Fibroblast of lung (primary cell): ENCODE measurements around the gene GNGT1. TPM values are rescaled to one million over a fixed set of nuclear protein-coding genes. Genes with fewer than 3 reads are reported as not detected.

ENCODE experiments used
- DNase-seq, 2 donors: peaks; one replicate each; pipeline versions ENCODE4 v3.0.0 to v3.0.0-alpha.2; 2010; ENCODE audit warnings: low read depth in 2 of 2
- H2AFZ ChIP-seq: 2 replicates; pipeline ENCODE4 v1.5.1; 2012; ENCODE audit warnings: low read length, control low read depth, inconsistent platforms
- H3K27ac ChIP-seq: 2 replicates; pipeline ENCODE4 v1.5.1; 2011; ENCODE audit warnings: low read length, control low read depth; ENCODE audit not compliant: insufficient read depth
- H3K27me3 ChIP-seq: 2 replicates; pipeline ENCODE4 v1.5.1; 2011; ENCODE audit warnings: mild to moderate bottlenecking, low read length; ENCODE audit not compliant: control insufficient read depth, insufficient read depth
- H3K36me3 ChIP-seq: 2 replicates; pipeline ENCODE4 v1.5.1; 2011; ENCODE audit warnings: low read length; ENCODE audit not compliant: control insufficient read depth, insufficient read depth
- H3K4me1 ChIP-seq: 2 replicates; pipeline ENCODE4 v1.5.1; 2011; ENCODE audit warnings: low read length; ENCODE audit not compliant: control insufficient read depth, insufficient read depth; ENCODE audit errors: extremely low read depth
- H3K4me2 ChIP-seq: 2 replicates; pipeline ENCODE4 v1.5.1; 2011; ENCODE audit warnings: low read length, control low read depth; ENCODE audit not compliant: insufficient read depth; ENCODE audit errors: extremely low read depth
- H3K4me3 ChIP-seq, 4 experiments: fragments of 200-600 bp in 1 of 4; sonication (generic) in 1 of 4; replicated peaks in 1 of 4; 2 replicates each; pipeline ENCODE4 v1.5.1; 2011 to 2016; ENCODE audit warnings: low read length in 4 of 4, low read depth in 3 of 4, mild to moderate bottlenecking in 3 of 4, control low read depth in 2 of 4, inconsistent platforms in 1 of 4, mixed read lengths in 1 of 4; ENCODE audit not compliant: insufficient read depth in 1 of 4; ENCODE audit errors: control extremely low read depth in 1 of 4
- H3K79me2 ChIP-seq: 2 replicates; pipeline ENCODE4 v1.5.1; 2012; ENCODE audit warnings: mild to moderate bottlenecking, low read length, inconsistent platforms; ENCODE audit not compliant: control insufficient read depth, insufficient read depth
- H3K9ac ChIP-seq: 2 replicates; pipeline ENCODE4 v1.5.1; 2011; ENCODE audit warnings: mild to moderate bottlenecking, low read length, control low read depth; ENCODE audit not compliant: insufficient read depth
- H3K9me3 ChIP-seq: 2 replicates; pipeline ENCODE4 v1.5.1; 2012; ENCODE audit warnings: low read depth, low read length; ENCODE audit not compliant: control insufficient read depth, insufficient read depth
- H4K20me1 ChIP-seq: 2 replicates; pipeline ENCODE4 v1.5.1; 2011; ENCODE audit warnings: low read length; ENCODE audit not compliant: control insufficient read depth, insufficient read depth; ENCODE audit errors: extremely low read depth
- EZH2 ChIP-seq: IDR thresholded peaks from 2 replicates; pipeline ENCODE4 v1.5.1; 2012; ENCODE audit warnings: low read length, control low read depth, mild to moderate bottlenecking; ENCODE audit errors: missing control alignments
- polyA minus RNA-seq: library from RNA; depleted of rRNA, polyadenylated mRNA; stranded (reverse); fragments of >200 nt; gene quantifications from 2 replicates; pipeline ENCODE4 v1.2.3, GENCODE V29; 2011; ENCODE audit warnings: low replicate concordance
- polyA plus RNA-seq, 2 donors: library from polyadenylated mRNA; depleted of rRNA in 1 of 2; stranded (reverse) in 1 of 2; unstranded in 1 of 2; fragments of >200 nt; gene quantifications; 2 replicates each; pipeline ENCODE4 v1.2.1, GENCODE V29; 2011 to 2012; ENCODE audit warnings: missing spikeins in 1 of 2
- total RNA-seq: library from RNA; depleted of rRNA; stranded (reverse); fragments of >200 nt; gene quantifications from 2 replicates; pipeline ENCODE4 v1.2.1, GENCODE V29; 2014
- TF ChIP-seq, protein P1 (sequence below), 2 donors: IDR thresholded peaks in 1 of 2; conservative IDR thresholded peaks in 1 of 2; 1 replicate in 1 of 2; 2 replicates in 1 of 2; pipeline ENCODE4 v1.5.1; 2011 to 2012; ENCODE audit warnings: low read length in 2 of 2, control low read depth in 1 of 2, inconsistent platforms in 1 of 2, low read depth in 1 of 2, mild to moderate bottlenecking in 1 of 2

Gene GNGT1
- total RNA-seq (not detected in 2 replicates), polyA plus RNA-seq (not detected in 2 replicates), polyA minus RNA-seq (not detected in 2 replicates)
- not detected in 2 replicates for polyA plus RNA-seq (2012)

DNA sequence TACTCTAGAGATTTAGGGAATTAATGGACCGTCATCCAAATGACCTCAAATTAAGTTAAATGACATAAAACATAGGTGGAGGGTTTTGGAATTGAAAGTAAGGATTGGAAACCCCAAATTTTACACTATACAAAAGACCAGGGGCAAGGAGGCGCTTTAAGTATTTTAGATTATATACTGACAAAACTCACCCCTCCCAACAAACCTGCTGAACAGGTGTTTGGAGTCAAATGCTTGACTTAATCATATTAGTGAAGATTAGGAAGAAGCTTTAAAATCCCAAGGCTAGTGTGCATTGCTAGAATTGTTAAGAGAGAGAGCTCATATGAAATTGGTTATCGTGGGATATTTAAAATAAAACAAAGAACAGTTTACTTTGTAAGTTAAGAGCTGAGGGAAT, at the start of gene GNGT1:
Gene GNGT1 (plus strand): TSS at position 301 of the 400 bp plus-strand sequence. CDS start 180 bp downstream, outside the sequence.
- H3K4me3 ChIP-seq = no peak within 1 kb of the TSS
- no peak for TF ChIP-seq EZH2
- TF ChIP-seq, protein P1, sequence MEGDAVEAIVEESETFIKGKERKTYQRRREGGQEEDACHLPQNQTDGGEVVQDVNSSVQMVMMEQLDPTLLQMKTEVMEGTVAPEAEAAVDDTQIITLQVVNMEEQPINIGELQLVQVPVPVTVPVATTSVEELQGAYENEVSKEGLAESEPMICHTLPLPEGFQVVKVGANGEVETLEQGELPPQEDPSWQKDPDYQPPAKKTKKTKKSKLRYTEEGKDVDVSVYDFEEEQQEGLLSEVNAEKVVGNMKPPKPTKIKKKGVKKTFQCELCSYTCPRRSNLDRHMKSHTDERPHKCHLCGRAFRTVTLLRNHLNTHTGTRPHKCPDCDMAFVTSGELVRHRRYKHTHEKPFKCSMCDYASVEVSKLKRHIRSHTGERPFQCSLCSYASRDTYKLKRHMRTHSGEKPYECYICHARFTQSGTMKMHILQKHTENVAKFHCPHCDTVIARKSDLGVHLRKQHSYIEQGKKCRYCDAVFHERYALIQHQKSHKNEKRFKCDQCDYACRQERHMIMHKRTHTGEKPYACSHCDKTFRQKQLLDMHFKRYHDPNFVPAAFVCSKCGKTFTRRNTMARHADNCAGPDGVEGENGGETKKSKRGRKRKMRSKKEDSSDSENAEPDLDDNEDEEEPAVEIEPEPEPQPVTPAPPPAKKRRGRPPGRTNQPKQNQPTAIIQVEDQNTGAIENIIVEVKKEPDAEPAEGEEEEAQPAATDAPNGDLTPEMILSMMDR (conservative IDR thresholded peaks at IDR 0.05 in 1 of 2, IDR thresholded peaks at IDR 0.05 in 1 of 2; ENCODE audit: low read depth in 1 of 2, low read length in 2 of 2) = no peak
- no peaks in the 10 kb centered on the region for H4K20me1 ChIP-seq
- no peak within 1 kb of the TSS for H3K4me2 ChIP-seq
- peaks cover 4% of the 10 kb centered on the region for H3K4me1 ChIP-seq
- no peak within 1 kb of the TSS for H3K27ac ChIP-seq
- no peaks in the 10 kb centered on the region for H3K36me3 ChIP-seq
- no peak within 1 kb of the TSS for H3K9ac ChIP-seq
- no peaks in the 10 kb centered on the region for H3K79me2 ChIP-seq
- H3K9me3 ChIP-seq = no peaks in the 10 kb centered on the region
- no peaks in the 10 kb centered on the region for H3K27me3 ChIP-seq
- no peak for DNase-seq
- no peak within 1 kb of the TSS for H2AFZ ChIP-seq

DNA sequence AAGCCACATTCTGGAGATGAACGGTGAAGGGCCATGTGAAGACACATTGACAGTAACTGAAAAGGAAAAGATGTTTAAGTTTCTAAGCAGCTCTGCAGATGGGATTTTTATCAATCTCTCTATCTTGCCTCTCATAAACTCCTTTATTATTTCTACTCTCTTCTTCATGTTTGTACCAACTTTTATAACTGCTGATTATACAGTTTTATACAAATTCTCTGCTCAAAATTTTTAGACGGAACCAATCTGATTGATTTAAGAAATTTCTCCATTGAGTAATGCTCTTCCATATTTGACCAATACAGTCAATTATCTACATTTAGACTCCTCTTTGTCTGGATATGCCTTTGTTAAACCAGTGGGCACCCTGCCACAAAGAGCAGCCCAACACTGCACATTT, 47.5 kb upstream of the GNGT1 start:
- H3K9me3 ChIP-seq = no peaks in the 10 kb centered on the region
- H2AFZ ChIP-seq = no peak overlapping the region
- no peaks in the 10 kb centered on the region for H4K20me1 ChIP-seq
- no peak overlapping the region for H3K4me2 ChIP-seq
- no peaks in the 10 kb centered on the region for H3K79me2 ChIP-seq
- no peak overlapping the region for H3K27ac ChIP-seq
- no peaks in the 10 kb centered on the region for H3K4me1 ChIP-seq
- H3K27me3 ChIP-seq = no peaks in the 10 kb centered on the region
- no peak overlapping the region for H3K9ac ChIP-seq
- H3K36me3 ChIP-seq = no peaks in the 10 kb centered on the region
- no peak for DNase-seq
- H3K4me3 ChIP-seq = no peak overlapping the region
- TF ChIP-seq, protein P1 (conservative IDR thresholded peaks at IDR 0.05 in 1 of 2, IDR thresholded peaks at IDR 0.05 in 1 of 2; ENCODE audit: low read depth in 1 of 2, low read length in 2 of 2) = no peak
- no peak for TF ChIP-seq EZH2

DNA sequence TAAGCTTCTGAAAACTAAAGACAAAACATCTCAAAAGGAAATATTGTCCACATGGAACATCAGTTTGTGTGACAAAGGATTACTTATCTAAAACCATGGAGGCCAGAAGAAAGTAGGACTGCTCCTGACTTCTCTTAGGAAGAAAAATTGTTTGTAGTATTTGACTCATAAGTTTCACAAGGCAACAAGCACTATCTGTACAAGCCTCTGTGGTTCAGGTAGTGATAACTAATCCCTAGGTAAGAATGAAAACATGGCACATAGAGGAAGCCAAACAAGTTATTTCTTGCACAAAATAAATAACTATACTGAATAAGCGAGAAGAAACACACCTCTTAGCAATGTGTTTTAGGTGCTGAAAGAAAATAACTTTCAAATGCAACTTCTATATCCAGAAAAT, 46.1 kb upstream of the GNGT1 start:
- no peak overlapping the region for H3K9ac ChIP-seq
- H3K9me3 ChIP-seq = no peaks in the 10 kb centered on the region
- H3K4me1 ChIP-seq = no peaks in the 10 kb centered on the region
- no peak overlapping the region for H3K4me2 ChIP-seq
- H4K20me1 ChIP-seq = no peaks in the 10 kb centered on the region
- no peak for DNase-seq
- no peak overlapping the region for H2AFZ ChIP-seq
- TF ChIP-seq EZH2 = no peak
- TF ChIP-seq, protein P1 (conservative IDR thresholded peaks at IDR 0.05 in 1 of 2, IDR thresholded peaks at IDR 0.05 in 1 of 2; ENCODE audit: low read depth in 1 of 2, low read length in 2 of 2) = no peak
- H3K27ac ChIP-seq = no peak overlapping the region
- H3K79me2 ChIP-seq = no peaks in the 10 kb centered on the region
- H3K4me3 ChIP-seq = no peak overlapping the region
- no peaks in the 10 kb centered on the region for H3K27me3 ChIP-seq
- H3K36me3 ChIP-seq = no peaks in the 10 kb centered on the region
